Measurements from ENCODE around the gene MIPEP. TPM values are rescaled to one million over a fixed set of nuclear protein-coding genes. Genes with fewer than 3 reads are reported as not detected.
"Not testable (repeated sequence)": the region's sequence is repeated elsewhere in the genome, so short reads cannot be mapped to it uniquely, and the experiment has no call there.

Gene MIPEP
- total RNA-seq, 1 donor from 2014 or later = 14.0 TPM

DNA sequence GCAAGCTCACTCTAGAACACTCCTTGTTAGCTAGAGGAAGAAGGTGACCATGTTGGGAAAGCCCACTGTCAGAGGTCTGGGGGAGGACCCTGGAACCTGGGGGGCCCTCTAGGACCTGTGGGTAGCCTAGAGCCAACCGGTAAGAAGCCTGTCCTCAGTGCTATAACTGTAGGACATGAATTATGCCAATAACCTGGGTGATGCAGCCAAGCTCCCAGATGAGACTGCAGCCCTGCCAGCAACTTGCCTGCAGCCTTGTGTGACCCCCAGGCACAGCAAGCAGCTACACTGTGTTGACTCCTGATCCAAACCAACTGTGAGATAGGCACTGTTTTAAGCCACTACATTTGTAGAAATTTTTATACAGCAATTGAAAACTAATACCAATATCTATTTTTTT is 122.3 kb downstream of the MIPEP start:
- Mint-ChIP-seq H3K27me3 (ENCODE audit: unreplicated experiment) (no peaks in the 10 kb centered on the region), H3K4me3 (ENCODE audit: unreplicated experiment) (no peak overlapping the region), H3K4me1 (ENCODE audit: unreplicated experiment) (peaks cover 9% of the 10 kb centered on the region), H3K27ac (ENCODE audit: unreplicated experiment) (no peak overlapping the region), H3K9me3 (ENCODE audit: unreplicated experiment) (no peaks in the 10 kb centered on the region), H3K36me3 (ENCODE audit: unreplicated experiment) (no peaks in the 10 kb centered on the region)
- DNase-seq (ENCODE audit: extremely low spot score, unreplicated experiment) = no peak
- TF ChIP-seq, protein P1, sequence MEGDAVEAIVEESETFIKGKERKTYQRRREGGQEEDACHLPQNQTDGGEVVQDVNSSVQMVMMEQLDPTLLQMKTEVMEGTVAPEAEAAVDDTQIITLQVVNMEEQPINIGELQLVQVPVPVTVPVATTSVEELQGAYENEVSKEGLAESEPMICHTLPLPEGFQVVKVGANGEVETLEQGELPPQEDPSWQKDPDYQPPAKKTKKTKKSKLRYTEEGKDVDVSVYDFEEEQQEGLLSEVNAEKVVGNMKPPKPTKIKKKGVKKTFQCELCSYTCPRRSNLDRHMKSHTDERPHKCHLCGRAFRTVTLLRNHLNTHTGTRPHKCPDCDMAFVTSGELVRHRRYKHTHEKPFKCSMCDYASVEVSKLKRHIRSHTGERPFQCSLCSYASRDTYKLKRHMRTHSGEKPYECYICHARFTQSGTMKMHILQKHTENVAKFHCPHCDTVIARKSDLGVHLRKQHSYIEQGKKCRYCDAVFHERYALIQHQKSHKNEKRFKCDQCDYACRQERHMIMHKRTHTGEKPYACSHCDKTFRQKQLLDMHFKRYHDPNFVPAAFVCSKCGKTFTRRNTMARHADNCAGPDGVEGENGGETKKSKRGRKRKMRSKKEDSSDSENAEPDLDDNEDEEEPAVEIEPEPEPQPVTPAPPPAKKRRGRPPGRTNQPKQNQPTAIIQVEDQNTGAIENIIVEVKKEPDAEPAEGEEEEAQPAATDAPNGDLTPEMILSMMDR (IDR thresholded peaks at IDR 0.05) = no peak

DNA sequence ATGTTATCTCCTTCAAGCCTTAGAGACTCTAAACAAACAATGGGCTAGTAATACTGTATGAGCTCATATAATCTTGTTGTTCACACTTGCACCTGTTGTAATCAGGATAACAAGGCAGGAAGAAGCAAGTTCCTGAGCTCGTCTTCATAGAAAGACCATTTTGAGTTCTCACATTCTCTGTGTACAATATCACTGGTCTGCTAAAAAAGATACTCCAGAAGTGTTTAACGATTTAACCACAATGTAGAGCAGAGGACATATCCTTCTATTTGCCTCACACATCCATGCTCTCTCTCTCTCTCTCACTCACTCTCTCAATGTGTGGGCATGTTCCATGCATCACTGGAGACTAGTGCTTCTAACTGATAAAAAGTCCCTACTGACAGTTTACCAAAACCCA is 122.9 kb downstream of the MIPEP start:
- no peaks in the 10 kb centered on the region for H3K9me3 Mint-ChIP-seq (ENCODE audit: unreplicated experiment)
- no peak for DNase-seq (ENCODE audit: extremely low spot score, unreplicated experiment)
- peaks cover 9% of the 10 kb centered on the region for H3K4me1 Mint-ChIP-seq (ENCODE audit: unreplicated experiment)
- H3K27ac Mint-ChIP-seq (ENCODE audit: unreplicated experiment) = no peak overlapping the region
- H3K36me3 Mint-ChIP-seq (ENCODE audit: unreplicated experiment) = no peaks in the 10 kb centered on the region
- H3K4me3 Mint-ChIP-seq (ENCODE audit: unreplicated experiment) = no peak overlapping the region
- no peaks in the 10 kb centered on the region for H3K27me3 Mint-ChIP-seq (ENCODE audit: unreplicated experiment)
- TF ChIP-seq, protein P1 (IDR thresholded peaks at IDR 0.05) = no peak

DNA sequence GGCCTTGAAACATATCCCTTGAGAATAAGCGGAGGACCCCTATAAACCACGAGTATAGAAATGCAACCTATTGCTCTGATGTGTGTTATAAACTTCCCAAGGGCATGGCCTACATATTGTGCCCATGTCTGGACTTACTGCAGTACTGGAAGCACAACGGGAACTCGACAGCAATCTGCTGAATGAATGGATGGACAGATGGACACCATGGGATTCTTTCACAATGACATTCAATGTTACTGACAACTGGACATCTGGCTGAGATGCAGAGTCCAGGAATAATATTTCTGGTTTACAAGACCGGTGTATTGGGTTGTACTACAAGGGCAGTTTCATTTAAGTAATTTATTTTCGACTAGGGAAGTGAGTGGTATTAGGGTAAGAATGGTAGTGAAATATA is 123.7 kb downstream of the MIPEP start:
- peaks cover 9% of the 10 kb centered on the region for H3K4me1 Mint-ChIP-seq (ENCODE audit: unreplicated experiment)
- H3K27me3 Mint-ChIP-seq (ENCODE audit: unreplicated experiment) = no peaks in the 10 kb centered on the region
- H3K4me3 Mint-ChIP-seq (ENCODE audit: unreplicated experiment) = no peak overlapping the region
- H3K9me3 Mint-ChIP-seq (ENCODE audit: unreplicated experiment) = no peaks in the 10 kb centered on the region
- H3K27ac Mint-ChIP-seq (ENCODE audit: unreplicated experiment) = no peak overlapping the region
- DNase-seq (ENCODE audit: extremely low spot score, unreplicated experiment) = no peak
- TF ChIP-seq, protein P1 (IDR thresholded peaks at IDR 0.05) = no peak
- no peaks in the 10 kb centered on the region for H3K36me3 Mint-ChIP-seq (ENCODE audit: unreplicated experiment)

DNA sequence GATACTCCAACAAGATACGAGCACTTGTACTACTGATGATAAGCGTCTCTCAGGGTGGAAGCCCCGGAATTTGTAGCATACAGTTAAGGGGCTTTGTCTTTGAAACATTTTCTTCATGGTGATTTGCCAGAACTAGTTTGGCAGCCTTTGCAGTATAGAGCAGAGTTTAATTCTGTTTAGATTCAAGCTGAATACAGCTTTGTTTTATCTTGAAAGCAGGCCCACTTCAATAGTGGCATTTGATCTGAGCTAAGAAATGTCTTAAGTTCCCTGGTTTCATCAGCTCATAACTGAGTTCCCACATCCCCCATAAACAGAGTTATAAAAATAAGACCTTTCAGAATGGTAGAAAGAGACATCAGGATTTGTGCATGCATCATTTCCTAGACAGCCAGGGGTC is 125.9 kb downstream of the MIPEP start:
- H3K4me1 Mint-ChIP-seq (ENCODE audit: unreplicated experiment) = peaks cover 6% of the 10 kb centered on the region
- TF ChIP-seq, protein P1 (IDR thresholded peaks at IDR 0.05) = no peak
- H3K4me3 Mint-ChIP-seq (ENCODE audit: unreplicated experiment) = no peak overlapping the region
- no peaks in the 10 kb centered on the region for H3K36me3 Mint-ChIP-seq (ENCODE audit: unreplicated experiment)
- no peak for DNase-seq (ENCODE audit: extremely low spot score, unreplicated experiment)
- no peak overlapping the region for H3K27ac Mint-ChIP-seq (ENCODE audit: unreplicated experiment)
- no peaks in the 10 kb centered on the region for H3K27me3 Mint-ChIP-seq (ENCODE audit: unreplicated experiment)
- H3K9me3 Mint-ChIP-seq (ENCODE audit: unreplicated experiment) = no peaks in the 10 kb centered on the region

DNA sequence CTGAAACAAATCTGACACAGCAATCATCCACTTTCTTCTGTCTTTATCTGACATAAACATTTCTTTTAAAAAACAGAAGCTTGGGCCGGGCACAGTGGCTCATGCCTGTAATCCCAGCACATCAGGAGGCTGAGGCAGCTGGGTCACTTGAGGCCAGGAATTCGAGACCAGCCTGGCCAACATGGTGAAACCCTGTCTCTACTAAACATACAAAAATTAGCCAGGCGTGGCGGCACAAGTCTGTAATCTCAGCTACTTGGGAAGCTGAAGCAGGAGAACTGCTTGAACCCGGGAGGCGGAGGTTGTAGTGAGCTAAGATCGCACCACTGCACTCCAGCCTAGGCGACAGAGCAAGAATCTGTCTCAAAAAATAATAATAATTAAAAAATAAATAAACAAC is 127.4 kb downstream of the MIPEP start:
- not testable (repeated sequence) for H3K9me3 Mint-ChIP-seq (ENCODE audit: unreplicated experiment); H3K27me3 Mint-ChIP-seq (ENCODE audit: unreplicated experiment); H3K27ac Mint-ChIP-seq (ENCODE audit: unreplicated experiment); H3K36me3 Mint-ChIP-seq (ENCODE audit: unreplicated experiment); H3K4me1 Mint-ChIP-seq (ENCODE audit: unreplicated experiment); DNase-seq (ENCODE audit: extremely low spot score, unreplicated experiment); H3K4me3 Mint-ChIP-seq (ENCODE audit: unreplicated experiment)

DNA sequence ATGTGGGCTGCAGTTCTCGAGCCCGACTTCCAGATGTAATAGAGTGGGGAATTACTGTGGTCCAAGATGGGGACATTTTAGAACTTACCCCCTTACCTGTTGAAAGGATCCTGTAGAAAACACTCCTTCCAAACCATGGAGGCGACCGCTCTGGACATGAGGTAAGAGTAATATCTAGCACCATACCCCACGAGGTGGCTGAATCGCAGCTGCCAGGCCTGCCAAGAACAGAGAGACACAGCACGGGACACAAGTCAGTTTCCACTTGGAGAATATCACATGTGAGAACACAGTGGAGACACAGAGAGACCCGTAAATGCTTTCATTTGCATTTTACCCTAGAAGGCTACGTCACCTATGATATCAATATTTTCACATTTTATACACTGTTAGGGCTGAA is 129.2 kb downstream of the MIPEP start:
- Mint-ChIP-seq H3K27me3 (ENCODE audit: unreplicated experiment) (no peaks in the 10 kb centered on the region), H3K4me3 (ENCODE audit: unreplicated experiment) (no peak overlapping the region), H3K9me3 (ENCODE audit: unreplicated experiment) (no peaks in the 10 kb centered on the region), H3K27ac (ENCODE audit: unreplicated experiment) (no peak overlapping the region), H3K36me3 (ENCODE audit: unreplicated experiment) (no peaks in the 10 kb centered on the region), H3K4me1 (ENCODE audit: unreplicated experiment) (peaks cover 4% of the 10 kb centered on the region)
- TF ChIP-seq, protein P1 (IDR thresholded peaks at IDR 0.05) = no peak
- no peak for DNase-seq (ENCODE audit: extremely low spot score, unreplicated experiment)
